Endothelial cell (in vitro differentiated cells): ENCODE results near the gene C1QC. TPM values are rescaled to one million over a fixed set of nuclear protein-coding genes. Genes with fewer than 3 reads are reported as not detected.

Experiments used
- DNase-seq: peaks from one replicate; pipeline ENCODE4 v3.0.0; 2021; ENCODE audit warnings: low spot score
- H3K27ac Mint-ChIP-seq: one replicate; pipeline ENCODE4 v1.8.0; 2021; ENCODE audit warnings: mixed read lengths, inconsistent platforms; ENCODE audit not compliant: unreplicated experiment
- H3K27me3 Mint-ChIP-seq: one replicate; pipeline ENCODE4 v1.8.0; 2021; ENCODE audit warnings: mild to moderate bottlenecking, moderate library complexity, mixed read lengths, inconsistent platforms; ENCODE audit not compliant: unreplicated experiment
- H3K36me3 Mint-ChIP-seq: one replicate; pipeline ENCODE4 v1.8.0; 2021; ENCODE audit warnings: mild to moderate bottlenecking, low read depth, mixed read lengths, inconsistent platforms; ENCODE audit not compliant: unreplicated experiment
- H3K4me1 Mint-ChIP-seq: one replicate; pipeline ENCODE4 v1.8.0; 2021; ENCODE audit warnings: mild to moderate bottlenecking, mixed read lengths, inconsistent platforms; ENCODE audit not compliant: unreplicated experiment
- H3K4me3 Mint-ChIP-seq: one replicate; pipeline ENCODE4 v1.8.0; 2021; ENCODE audit warnings: mild to moderate bottlenecking, mixed read lengths, inconsistent platforms; ENCODE audit not compliant: unreplicated experiment
- H3K9me3 Mint-ChIP-seq: one replicate; pipeline ENCODE4 v1.8.0; 2021; ENCODE audit warnings: mixed read lengths, inconsistent platforms; ENCODE audit not compliant: unreplicated experiment
- total RNA-seq: library from RNA; stranded (reverse); fragmentation: NEBNext Ultra II Directional; extraction: Animal tissue kit (Norgen Biotek cat#: 25700); gene quantifications from one replicate; pipeline ENCODE4 v1.2.1, GENCODE V29; 2021; ENCODE audit not compliant: unreplicated experiment
- TF ChIP-seq, protein P1 (sequence below): fragments of 200-600 bp; sonication (generic); IDR thresholded peaks from one replicate; pipeline ENCODE4 v1.5.0; 2021; ENCODE audit warnings: antibody characterized with exemption; ENCODE audit not compliant: unreplicated experiment

The C1QC gene
- total RNA-seq, 1 donor from 2014 or later: not detected

DNA sequence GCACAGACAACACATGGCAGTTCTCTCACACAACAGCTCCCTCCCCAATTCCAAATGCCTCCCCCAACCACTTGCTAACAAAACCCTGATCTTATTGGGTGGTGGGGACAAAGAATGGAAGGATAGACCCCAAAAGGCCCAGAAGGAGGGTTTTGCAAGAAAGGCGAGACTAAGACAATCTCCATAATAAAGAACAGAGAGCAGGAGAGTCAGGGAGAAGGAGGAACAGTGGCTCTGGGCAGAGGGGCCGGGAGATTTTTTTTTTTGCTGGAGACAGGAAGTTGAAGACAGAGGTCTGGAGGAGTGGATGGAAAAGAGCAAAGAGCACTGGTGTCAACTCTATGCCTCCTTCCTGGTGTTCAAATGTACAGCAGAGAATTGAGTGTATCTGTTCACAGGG, 13.5 kb upstream of the C1QC start:
- no peaks in the 10 kb centered on the region for H3K27me3 Mint-ChIP-seq

DNA sequence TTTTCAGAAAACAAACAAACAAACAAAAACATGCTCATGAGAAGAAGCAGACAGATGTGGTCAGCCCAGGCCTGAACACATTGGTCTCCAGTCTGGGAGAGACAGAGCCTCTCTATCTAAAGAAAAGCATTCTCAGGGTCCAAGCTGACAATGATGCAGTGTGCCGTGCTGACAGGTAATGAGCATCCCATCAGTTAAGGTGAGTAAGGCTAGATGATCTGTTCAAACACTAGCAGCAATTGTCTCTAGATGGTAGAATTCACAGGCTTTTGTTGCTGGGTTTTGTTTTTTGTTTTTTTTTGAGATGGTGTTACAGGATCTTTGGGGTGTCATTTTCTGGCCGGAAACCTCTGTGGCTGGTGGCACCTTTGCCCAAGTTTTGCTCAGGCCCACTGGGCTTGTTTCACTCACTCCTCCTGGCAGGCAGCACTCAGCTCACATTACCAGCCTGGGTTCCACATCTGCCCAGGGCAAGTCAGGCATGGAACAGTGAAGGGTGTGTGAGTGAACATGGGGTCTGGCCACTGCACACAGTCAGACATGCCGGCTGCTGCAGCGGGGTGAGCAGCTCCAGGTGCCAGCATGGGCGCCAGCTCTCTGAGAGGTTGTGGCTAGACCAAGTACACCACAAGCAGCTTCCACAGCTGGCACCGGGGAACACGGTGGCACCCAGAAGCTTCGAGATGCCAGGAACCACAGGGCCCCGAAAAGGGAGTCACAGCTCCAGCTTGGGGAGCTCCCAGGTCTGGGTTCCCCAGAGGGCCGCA, 9.6 kb upstream of the C1QC start:
- TF ChIP-seq, protein P1, sequence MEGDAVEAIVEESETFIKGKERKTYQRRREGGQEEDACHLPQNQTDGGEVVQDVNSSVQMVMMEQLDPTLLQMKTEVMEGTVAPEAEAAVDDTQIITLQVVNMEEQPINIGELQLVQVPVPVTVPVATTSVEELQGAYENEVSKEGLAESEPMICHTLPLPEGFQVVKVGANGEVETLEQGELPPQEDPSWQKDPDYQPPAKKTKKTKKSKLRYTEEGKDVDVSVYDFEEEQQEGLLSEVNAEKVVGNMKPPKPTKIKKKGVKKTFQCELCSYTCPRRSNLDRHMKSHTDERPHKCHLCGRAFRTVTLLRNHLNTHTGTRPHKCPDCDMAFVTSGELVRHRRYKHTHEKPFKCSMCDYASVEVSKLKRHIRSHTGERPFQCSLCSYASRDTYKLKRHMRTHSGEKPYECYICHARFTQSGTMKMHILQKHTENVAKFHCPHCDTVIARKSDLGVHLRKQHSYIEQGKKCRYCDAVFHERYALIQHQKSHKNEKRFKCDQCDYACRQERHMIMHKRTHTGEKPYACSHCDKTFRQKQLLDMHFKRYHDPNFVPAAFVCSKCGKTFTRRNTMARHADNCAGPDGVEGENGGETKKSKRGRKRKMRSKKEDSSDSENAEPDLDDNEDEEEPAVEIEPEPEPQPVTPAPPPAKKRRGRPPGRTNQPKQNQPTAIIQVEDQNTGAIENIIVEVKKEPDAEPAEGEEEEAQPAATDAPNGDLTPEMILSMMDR: no peak
- no peak overlapping the region for H3K4me3 Mint-ChIP-seq
- DNase-seq: no peak
- no peak overlapping the region for H3K27ac Mint-ChIP-seq
- no peaks in the 10 kb centered on the region for H3K4me1 Mint-ChIP-seq
- H3K9me3 Mint-ChIP-seq: no peaks in the 10 kb centered on the region
- H3K27me3 Mint-ChIP-seq: peaks cover 2% of the 10 kb centered on the region
- no peaks in the 10 kb centered on the region for H3K36me3 Mint-ChIP-seq

More for the DNA sequence above, 13.5 kb upstream of the C1QC start:
- Mint-ChIP-seq H3K4me3 (no peak overlapping the region), H3K36me3 (no peaks in the 10 kb centered on the region), H3K4me1 (no peaks in the 10 kb centered on the region), H3K27ac (no peak overlapping the region), H3K9me3 (no peaks in the 10 kb centered on the region)
- TF ChIP-seq, protein P1: no peak
- no peak for DNase-seq

DNA sequence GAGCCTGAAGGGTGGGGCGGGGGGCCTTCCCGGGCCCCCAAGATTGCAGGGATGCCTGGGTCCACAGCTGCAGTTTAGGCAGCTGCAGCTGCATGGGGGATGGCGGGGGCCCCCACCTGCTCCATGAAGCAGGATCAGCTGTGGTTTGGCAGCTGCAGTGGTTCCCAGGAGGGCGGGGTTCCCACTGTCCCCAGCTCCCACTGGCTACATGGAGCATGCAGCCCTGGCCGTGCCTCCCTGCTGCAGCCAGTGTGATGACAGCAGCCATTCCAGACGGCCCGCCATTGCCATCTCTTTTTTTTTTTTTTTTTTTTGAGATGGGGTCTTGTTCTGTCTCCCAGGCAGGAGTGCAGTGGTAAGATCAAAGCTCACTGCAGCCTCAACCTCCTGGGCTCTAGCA, 8.0 kb upstream of the C1QC start:
- H3K9me3 Mint-ChIP-seq: no peaks in the 10 kb centered on the region
- no peak for DNase-seq
- no peaks in the 10 kb centered on the region for H3K36me3 Mint-ChIP-seq
- TF ChIP-seq, protein P1: no peak
- no peak overlapping the region for H3K4me3 Mint-ChIP-seq
- H3K27ac Mint-ChIP-seq: no peak overlapping the region
- H3K27me3 Mint-ChIP-seq: peaks cover 2% of the 10 kb centered on the region
- H3K4me1 Mint-ChIP-seq: no peaks in the 10 kb centered on the region

DNA sequence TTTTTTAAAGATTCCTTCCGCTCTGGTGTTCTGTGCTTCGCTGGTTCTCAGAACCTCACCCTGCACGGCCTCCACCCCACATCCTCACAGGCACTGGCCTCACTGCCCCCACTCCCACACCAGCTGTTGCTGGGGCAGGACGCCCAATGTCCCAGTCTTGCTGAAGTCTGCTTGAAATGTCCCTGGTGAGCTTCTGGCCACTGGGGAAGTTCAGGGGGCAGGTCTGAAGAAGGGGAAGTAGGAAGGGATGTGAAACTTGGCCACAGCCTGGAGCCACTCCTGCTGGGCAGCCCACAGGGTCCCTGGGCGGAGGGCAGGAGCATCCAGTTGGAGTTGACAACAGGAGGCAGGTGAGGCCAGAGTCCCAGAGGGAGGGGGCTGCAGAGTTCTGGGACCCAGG, 7.1 kb upstream of the C1QC start, which contains the start of gene C1QA:
C1QA (plus strand) TSS at position 276 of the 400 bp plus-strand sequence. CDS start 989 bp downstream, outside the sequence.
- Mint-ChIP-seq H3K9me3 (no peaks in the 10 kb centered on the region), H3K27me3 (peaks cover 8% of the 10 kb centered on the region), H3K4me3 (no peak within 1 kb of the TSS), H3K27ac (no peak within 1 kb of the TSS), H3K36me3 (no peaks in the 10 kb centered on the region), H3K4me1 (no peaks in the 10 kb centered on the region)
- DNase-seq: no peak
- TF ChIP-seq, protein P1: no peak

DNA sequence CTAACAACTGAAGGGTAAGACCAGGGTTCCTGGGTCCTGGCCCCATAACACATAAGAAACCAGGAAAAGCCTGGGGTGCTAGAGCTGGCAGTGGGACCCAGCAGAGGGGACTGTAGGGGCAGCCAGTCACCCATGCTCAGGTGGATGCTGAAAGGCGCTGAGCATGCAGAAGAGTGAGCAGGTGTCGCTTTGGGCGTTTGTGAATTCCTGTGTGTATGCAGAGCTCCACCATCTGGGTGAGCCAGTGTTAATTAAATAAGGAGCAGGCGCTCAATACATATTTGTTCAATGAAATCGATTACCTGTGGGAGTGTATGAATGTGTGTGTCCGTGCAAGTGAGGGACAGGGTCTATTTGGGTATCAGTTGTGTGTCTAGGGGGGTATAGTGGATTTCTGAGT, 6.5 kb upstream of the C1QC start:
- Mint-ChIP-seq H3K27ac (no peak overlapping the region), H3K4me3 (no peak overlapping the region), H3K4me1 (no peaks in the 10 kb centered on the region), H3K9me3 (no peaks in the 10 kb centered on the region), H3K36me3 (no peaks in the 10 kb centered on the region), H3K27me3 (peaks cover 9% of the 10 kb centered on the region)
- no peak for DNase-seq
- TF ChIP-seq, protein P1: no peak
